HCT116 (cell line): ENCODE measurements around the gene ALPL. TPM values are rescaled to one million over a fixed set of nuclear protein-coding genes. Genes with fewer than 3 reads are reported as not detected.

Source experiments
- ATAC-seq: fragments of 200-7000 bp; cut with Tn5 transposase; 2 replicates; pipeline ENCODE4 v1.9.1; 2020; ENCODE audit warnings: mild to moderate bottlenecking, moderate library complexity
- BruUV-seq: library from RNA; stranded (reverse); fragments of 400-500 nt; replicated peaks from 2 replicates; lab custom pipeline; 2021; lab: Mats Ljungman, UMichigan
- CTCF ChIA-PET: fragments of 300-600 bp; sonication (Branson Sonifier 250); formaldehyde crosslinking; loops from one replicate; lab custom pipeline; 2021; ENCODE audit warnings: antibody characterized with exemption; lab: Charles Lee
- POLR2A ChIA-PET: fragments of 300-600, 350-600 bp; sonication (Branson Sonifier 250); formaldehyde crosslinking; loops from one replicate; lab custom pipeline; 2021; ENCODE audit warnings: antibody characterized with exemption; lab: Charles Lee
- RAD21 ChIA-PET, 2 experiments: fragments of 300-600 bp; sonication (Branson Sonifier 250); formaldehyde crosslinking; loops; one replicate each; lab custom pipeline; 2023; ENCODE audit warnings: low total read pairs in 2 of 2; ENCODE audit not compliant: uncharacterized antibody in 2 of 2, unreplicated experiment in 2 of 2, low non-redundant PET in 1 of 2; lab: Charles Lee
- DNase-seq: peaks from one replicate; pipeline ENCODE4 v3.0.0-alpha.2; 2010; ENCODE audit warnings: low read depth, low spot score
- H2AFZ ChIP-seq: fragments of 200-600 bp; shearing (Covaris generic), sonication (generic); 2 replicates; pipeline ENCODE4 v1.6.1; 2017; ENCODE audit warnings: low read depth, mixed run types, mixed read lengths, antibody characterized with exemption, low read length; ENCODE audit not compliant: poor library complexity, severe bottlenecking
- H3K27ac ChIP-seq: 2 replicates; pipeline ENCODE4 v1.5.1; 2012; ENCODE audit warnings: low read depth, low read length
- H3K27me3 ChIP-seq: fragments of 200-600 bp; sonication (generic); 2 replicates; pipeline ENCODE4 v1.6.1; 2016; ENCODE audit warnings: mixed run types, low read length, mixed read lengths; ENCODE audit not compliant: insufficient read depth
- H3K36me3 ChIP-seq, 2 experiments: fragments of 200-500 bp in 1 of 2; fragments of 200-600 bp in 1 of 2; sonication (Bioruptor generic) in 1 of 2; sonication (generic) in 1 of 2; 2 replicates each; pipeline versions ENCODE4 v1.5.1 to v1.6.1; 2014 to 2016; ENCODE audit warnings: low read length in 2 of 2, inconsistent platforms in 1 of 2, mixed read lengths in 1 of 2, mixed run types in 1 of 2; ENCODE audit not compliant: insufficient read depth in 2 of 2, control insufficient read depth in 1 of 2
- H3K4me1 ChIP-seq, 2 experiments: fragments of 200-600 bp in 1 of 2; sonication (generic) in 1 of 2; 2 replicates each; pipeline versions ENCODE4 v1.5.1 to v1.6.1; 2012 to 2017; ENCODE audit warnings: low read length in 2 of 2, inconsistent platforms in 1 of 2, mild to moderate bottlenecking in 1 of 2, mixed read lengths in 1 of 2, mixed run types in 1 of 2, moderate library complexity in 1 of 2; ENCODE audit not compliant: insufficient read depth in 2 of 2, control insufficient read depth in 1 of 2
- H3K4me2 ChIP-seq: fragments of 200-600 bp; sonication (generic); 2 replicates; pipeline ENCODE4 v1.6.1; 2017; ENCODE audit warnings: mixed run types, low read length, mixed read lengths
- H3K4me3 ChIP-seq, 2 experiments: fragments of 200-600 bp in 1 of 2; sonication (generic) in 1 of 2; replicated peaks in 1 of 2; 2 replicates each; pipeline ENCODE4 v1.5.1; 2011 to 2016; ENCODE audit warnings: low read length in 2 of 2, control low read depth in 1 of 2, low read depth in 1 of 2, mild to moderate bottlenecking in 1 of 2, mixed read lengths in 1 of 2, mixed run types in 1 of 2
- H3K79me2 ChIP-seq: fragments of 200-600 bp; sonication (generic); 2 replicates; pipeline ENCODE4 v1.6.1; 2017; ENCODE audit warnings: mild to moderate bottlenecking, mixed run types, low read length, moderate library complexity, mixed read lengths; ENCODE audit not compliant: insufficient read depth
- H3K9ac ChIP-seq: fragments of 200-600 bp; sonication (generic); 2 replicates; pipeline ENCODE4 v1.6.1; 2016; ENCODE audit warnings: low read length, mixed read lengths
- H3K9me2 ChIP-seq: fragments of 200-600 bp; sonication (generic), shearing (Covaris generic); 2 replicates; pipeline ENCODE4 v1.6.1; 2017; ENCODE audit warnings: mixed run types, mild to moderate bottlenecking, moderate library complexity; ENCODE audit not compliant: insufficient read depth
- H3K9me3 ChIP-seq, 2 experiments: fragments of 200-500 bp in 1 of 2; fragments of 200-600 bp in 1 of 2; sonication (Bioruptor generic) in 1 of 2; sonication (generic) in 1 of 2; 2 replicates each; pipeline ENCODE4 v1.6.1; 2014 to 2017; ENCODE audit warnings: low read length in 2 of 2, mixed read lengths in 2 of 2, inconsistent platforms in 1 of 2, low read depth in 1 of 2, mild to moderate bottlenecking in 1 of 2, mixed run types in 1 of 2, moderate library complexity in 1 of 2; ENCODE audit not compliant: control insufficient read depth in 1 of 2, insufficient read depth in 1 of 2
- H4K20me1 ChIP-seq: fragments of 200-600 bp; sonication (generic), shearing (Covaris generic); 2 replicates; pipeline ENCODE4 v1.6.1; 2017; ENCODE audit warnings: mixed run types, mild to moderate bottlenecking, moderate library complexity; ENCODE audit not compliant: insufficient read depth
- CBX3 ChIP-seq: IDR thresholded peaks from 2 replicates; pipeline ENCODE4 v1.6.1; 2012; ENCODE audit warnings: low read depth
- ELF1 ChIP-seq: IDR thresholded peaks from 2 replicates; pipeline ENCODE4 v1.6.1; 2012; ENCODE audit warnings: low read depth, borderline replicate concordance
- EZH2 ChIP-seq: fragments of 200-600 bp; sonication (generic); IDR thresholded peaks from 2 replicates; pipeline ENCODE4 v1.6.1; 2017; ENCODE audit warnings: antibody characterized with exemption, mixed run types
- EZH2phosphoT487 ChIP-seq: fragments of 200-600 bp; IDR thresholded peaks from 2 replicates; pipeline ENCODE4 v1.6.1; 2018; ENCODE audit warnings: antibody characterized with exemption, borderline replicate concordance
- FOSL1 ChIP-seq: IDR thresholded peaks from 2 replicates; pipeline ENCODE4 v1.6.1; 2012; ENCODE audit warnings: low read depth
- POLR2AphosphoS5 ChIP-seq: IDR thresholded peaks from 2 replicates; pipeline ENCODE4 v1.6.1; 2011; ENCODE audit warnings: mild to moderate bottlenecking, low read depth, low read length, moderate library complexity
- SRF ChIP-seq: IDR thresholded peaks from 2 replicates; pipeline ENCODE4 v1.6.1; 2012; ENCODE audit warnings: low read depth
- YY1 ChIP-seq: IDR thresholded peaks from 2 replicates; pipeline ENCODE4 v1.6.1; 2011; ENCODE audit warnings: low read length, low read depth, moderate library complexity, mild to moderate bottlenecking; ENCODE audit not compliant: insufficient replicate concordance; ENCODE audit errors: extremely low read depth
- intact Hi-C: fragments of 100-400 bp; cut with micrococcal nuclease; formaldehyde crosslinking; loops from 2 replicates; pipeline ENCODE4 v1.10.0; 2022
- total RNA-seq: library from RNA; stranded (reverse); gene quantifications from one replicate; pipeline ENCODE4 v1.2.1, GENCODE V29; 2021; ENCODE audit not compliant: unreplicated experiment
- TF ChIP-seq, protein P1 (sequence below): IDR thresholded peaks from 2 replicates; pipeline ENCODE4 v1.6.1; 2011; ENCODE audit warnings: mild to moderate bottlenecking, low read length, moderate library complexity; ENCODE audit not compliant: insufficient replicate concordance; ENCODE audit errors: extremely low read depth
- TF ChIP-seq, protein P2 (sequence below): IDR thresholded peaks from 2 replicates; pipeline ENCODE4 v1.6.1; 2012

ALPL gene
- total RNA-seq, 1 experiment from 2014 or later, result 0.61 TPM

- no peak for TF ChIP-seq CBX3
- TF ChIP-seq EZH2phosphoT487, result no peak
- TF ChIP-seq FOSL1, result no peak
- TF ChIP-seq ELF1, result no peak
Measured at GRCh38 chr1:21625390-21626190, 116.4 kb downstream of the ALPL start (continued).

- no peaks in the 10 kb centered on the region for H3K36me3 ChIP-seq
- no peaks in the 10 kb centered on the region for H4K20me1 ChIP-seq
- ChIA-PET CTCF (no interaction called here), RAD21 (no interaction called here), POLR2A (no interaction called here)
- no peaks in the 10 kb centered on the region for H3K9me2 ChIP-seq
- peak overlapping the region; percentile 17; the same call in 1 of the 2 replicates for H3K9ac ChIP-seq
- 0 out of 2 replicates have a peak overlapping the region, but pooled peaks have one; percentile 24 for H3K27ac ChIP-seq
- H2AFZ ChIP-seq, result no peak overlapping the region
- H3K79me2 ChIP-seq, result no peaks in the 10 kb centered on the region
- ATAC-seq (peak; percentile 52), DNase-seq (no peak)
- intact Hi-C loops, result no loop called here
- H3K4me2 ChIP-seq, result peak overlapping the region; percentile 51
- TF ChIP-seq CBX3 (no peak), SRF (no peak), POLR2AphosphoS5 (peak; percentile 26; the same call in 1 of the 2 replicates), YY1 (no peak), FOSL1 (no peak), EZH2 (no peak)
- TF ChIP-seq, protein P1, sequence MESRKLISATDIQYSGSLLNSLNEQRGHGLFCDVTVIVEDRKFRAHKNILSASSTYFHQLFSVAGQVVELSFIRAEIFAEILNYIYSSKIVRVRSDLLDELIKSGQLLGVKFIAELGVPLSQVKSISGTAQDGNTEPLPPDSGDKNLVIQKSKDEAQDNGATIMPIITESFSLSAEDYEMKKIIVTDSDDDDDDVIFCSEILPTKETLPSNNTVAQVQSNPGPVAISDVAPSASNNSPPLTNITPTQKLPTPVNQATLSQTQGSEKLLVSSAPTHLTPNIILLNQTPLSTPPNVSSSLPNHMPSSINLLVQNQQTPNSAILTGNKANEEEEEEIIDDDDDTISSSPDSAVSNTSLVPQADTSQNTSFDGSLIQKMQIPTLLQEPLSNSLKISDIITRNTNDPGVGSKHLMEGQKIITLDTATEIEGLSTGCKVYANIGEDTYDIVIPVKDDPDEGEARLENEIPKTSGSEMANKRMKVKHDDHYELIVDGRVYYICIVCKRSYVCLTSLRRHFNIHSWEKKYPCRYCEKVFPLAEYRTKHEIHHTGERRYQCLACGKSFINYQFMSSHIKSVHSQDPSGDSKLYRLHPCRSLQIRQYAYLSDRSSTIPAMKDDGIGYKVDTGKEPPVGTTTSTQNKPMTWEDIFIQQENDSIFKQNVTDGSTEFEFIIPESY, result no peak
- TF ChIP-seq, protein P2, sequence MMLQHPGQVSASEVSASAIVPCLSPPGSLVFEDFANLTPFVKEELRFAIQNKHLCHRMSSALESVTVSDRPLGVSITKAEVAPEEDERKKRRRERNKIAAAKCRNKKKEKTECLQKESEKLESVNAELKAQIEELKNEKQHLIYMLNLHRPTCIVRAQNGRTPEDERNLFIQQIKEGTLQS, result no peak
- peaks cover 12 to 33% of the 10 kb centered on the region in 2 experiments for H3K4me1 ChIP-seq
- no TSS peak for BruUV-seq
- no peak overlapping the region for H3K4me3 ChIP-seq
- no peaks in the 10 kb centered on the region for H3K9me3 ChIP-seq
- no peaks in the 10 kb centered on the region for H3K27me3 ChIP-seq
Measured at GRCh38 chr1:21626921-21627339, 117.7 kb downstream of the ALPL start.

Other genes with a start within 250 kb of the ALPL start
- gene ECE1, start 219.0 kb upstream of the ALPL start, total RNA-seq, result 66.8 TPM
- gene NBPF3, start 69.3 kb upstream of the ALPL start, total RNA-seq, result 17.3 TPM
- gene RAP1GAP, start 159.9 kb downstream of the ALPL start, total RNA-seq, result 13.4 TPM